Fibroblast of the aortic adventitia (primary cell): ENCODE data around the gene C20orf204. TPM values are rescaled to one million over a fixed set of nuclear protein-coding genes. Genes with fewer than 3 reads are reported as not detected.

Source experiments
- DNase-seq: peaks from one replicate; pipeline ENCODE4 v3.0.0-alpha.2; 2010; ENCODE audit warnings: low read depth
- H3K4me3 ChIP-seq: 2 replicates; pipeline ENCODE4 v1.5.1; 2011; ENCODE audit warnings: low read depth, mild to moderate bottlenecking, control low read depth, low read length, moderate library complexity
- total RNA-seq: library from RNA; depleted of rRNA; stranded (reverse); fragments of >200 nt; gene quantifications from 2 replicates; pipeline ENCODE4 v1.2.3, GENCODE V29; 2012; ENCODE audit warnings: low replicate concordance
- TF ChIP-seq, protein P1 (sequence below): IDR thresholded peaks from 2 replicates; pipeline ENCODE4 v1.5.1; 2011; ENCODE audit warnings: mild to moderate bottlenecking, low read length, control low read depth, inconsistent platforms; ENCODE audit not compliant: insufficient read depth

C20orf204 gene
- total RNA-seq, 1 donor: 1.6 TPM

DNA sequence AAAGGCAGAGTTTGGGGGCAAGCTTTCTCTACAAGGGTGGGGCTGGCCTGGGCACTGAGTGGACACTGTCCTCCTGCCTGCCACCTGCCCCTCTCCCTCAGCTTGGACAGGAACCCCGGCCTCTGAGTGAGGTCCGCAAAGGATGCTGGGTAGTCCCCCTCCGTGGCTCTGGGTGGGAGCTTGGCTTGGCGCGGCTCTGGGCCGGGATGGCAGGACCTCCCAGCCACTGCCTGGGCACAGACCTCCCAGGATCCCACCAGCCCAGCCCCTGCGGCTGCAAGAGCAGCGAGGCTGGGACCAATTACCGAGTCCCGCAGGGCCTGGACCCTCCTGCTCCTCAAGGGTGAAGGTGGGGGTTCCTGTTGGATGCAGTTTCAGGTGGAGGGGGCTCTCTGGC, 16.3 kb downstream of the C20orf204 start:
- TF ChIP-seq, protein P1, sequence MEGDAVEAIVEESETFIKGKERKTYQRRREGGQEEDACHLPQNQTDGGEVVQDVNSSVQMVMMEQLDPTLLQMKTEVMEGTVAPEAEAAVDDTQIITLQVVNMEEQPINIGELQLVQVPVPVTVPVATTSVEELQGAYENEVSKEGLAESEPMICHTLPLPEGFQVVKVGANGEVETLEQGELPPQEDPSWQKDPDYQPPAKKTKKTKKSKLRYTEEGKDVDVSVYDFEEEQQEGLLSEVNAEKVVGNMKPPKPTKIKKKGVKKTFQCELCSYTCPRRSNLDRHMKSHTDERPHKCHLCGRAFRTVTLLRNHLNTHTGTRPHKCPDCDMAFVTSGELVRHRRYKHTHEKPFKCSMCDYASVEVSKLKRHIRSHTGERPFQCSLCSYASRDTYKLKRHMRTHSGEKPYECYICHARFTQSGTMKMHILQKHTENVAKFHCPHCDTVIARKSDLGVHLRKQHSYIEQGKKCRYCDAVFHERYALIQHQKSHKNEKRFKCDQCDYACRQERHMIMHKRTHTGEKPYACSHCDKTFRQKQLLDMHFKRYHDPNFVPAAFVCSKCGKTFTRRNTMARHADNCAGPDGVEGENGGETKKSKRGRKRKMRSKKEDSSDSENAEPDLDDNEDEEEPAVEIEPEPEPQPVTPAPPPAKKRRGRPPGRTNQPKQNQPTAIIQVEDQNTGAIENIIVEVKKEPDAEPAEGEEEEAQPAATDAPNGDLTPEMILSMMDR: no peak
- no peak overlapping the region for H3K4me3 ChIP-seq

DNA sequence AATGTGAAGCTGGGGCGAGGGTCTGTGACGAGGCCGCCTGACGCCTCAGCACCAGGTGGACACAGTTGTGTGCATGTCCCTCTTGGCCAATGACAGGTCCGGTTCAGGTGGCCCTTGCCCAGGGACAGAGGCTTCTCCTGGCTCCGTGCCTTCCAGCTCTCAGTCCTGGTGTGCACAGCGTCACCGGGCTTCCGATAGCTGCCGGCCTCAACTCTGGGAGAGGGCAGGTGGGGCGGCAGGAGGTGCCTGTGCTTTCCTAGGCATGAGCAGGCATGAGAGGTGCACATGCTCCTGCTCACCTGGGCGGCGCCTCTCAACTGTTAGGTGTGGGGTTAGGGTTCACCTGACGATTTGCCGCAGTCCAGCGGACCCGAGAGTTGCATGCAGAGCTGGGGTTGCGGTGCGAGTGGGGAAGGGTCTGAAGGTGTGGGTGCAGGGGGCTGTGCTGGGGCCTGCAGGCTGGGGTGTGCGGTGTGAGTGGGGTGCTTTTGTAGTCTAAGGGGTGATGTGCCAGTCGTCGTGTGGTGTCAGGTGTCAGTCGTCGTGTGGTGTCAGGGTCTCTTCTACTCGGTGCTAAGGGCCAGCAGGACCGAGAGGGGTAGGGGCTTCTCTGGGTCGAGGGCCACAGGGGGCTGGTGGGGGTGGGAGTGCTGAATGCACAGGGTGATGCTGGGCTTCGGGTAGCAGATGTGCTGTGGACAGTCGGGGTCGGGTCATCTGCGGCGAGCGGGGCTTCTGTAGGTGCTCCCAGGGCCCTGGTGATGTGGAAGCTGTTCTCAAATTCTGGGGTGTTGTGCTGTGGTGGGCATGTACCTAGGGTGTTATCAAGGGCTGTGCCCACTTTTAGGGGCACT, 17.2 kb downstream of the C20orf204 start:
- H3K4me3 ChIP-seq: no peak overlapping the region
- TF ChIP-seq, protein P1: no peak
- DNase-seq: no peak

More for the DNA sequence above, 16.3 kb downstream of the C20orf204 start:
- DNase-seq: no peak

DNA sequence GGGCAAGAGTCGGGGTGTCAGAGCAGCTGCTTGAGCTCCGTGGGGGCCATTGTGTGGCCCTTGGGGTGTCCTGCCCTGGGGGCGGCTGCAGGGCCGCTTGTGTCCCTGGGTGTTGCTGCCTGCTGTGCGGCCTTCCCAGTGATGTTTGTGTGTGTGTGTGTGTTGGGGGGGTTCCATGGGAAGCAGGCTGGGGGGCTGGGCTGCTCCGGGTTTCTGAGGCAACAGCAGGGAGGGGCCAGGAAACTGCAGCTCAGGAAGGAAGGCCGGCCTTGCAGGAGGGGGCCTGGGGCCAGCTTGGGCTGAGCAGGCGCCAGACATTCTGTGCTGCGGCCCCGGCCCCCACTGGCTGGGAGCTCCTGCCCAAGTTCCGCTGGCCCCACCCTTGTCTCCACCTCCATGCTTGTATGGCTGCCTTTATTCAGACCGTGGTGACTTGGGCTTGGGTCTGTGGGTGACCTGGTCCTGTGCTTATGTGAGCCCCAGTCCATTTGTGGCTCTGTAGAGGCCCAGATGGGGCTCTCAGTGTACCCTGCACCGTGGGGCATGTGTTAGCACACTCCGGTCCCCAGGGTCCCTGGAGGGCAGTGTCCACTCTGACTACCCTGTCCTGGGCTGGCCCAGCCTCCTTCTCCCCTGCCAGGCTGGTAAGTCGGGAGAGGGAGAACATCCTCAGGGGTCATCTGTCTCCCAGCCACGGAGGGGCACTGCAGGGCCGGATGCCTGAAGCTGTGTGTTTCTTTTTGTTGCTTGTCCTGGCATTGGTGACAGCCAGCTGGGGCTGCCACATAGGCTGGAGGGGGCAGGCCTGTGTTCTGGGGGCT, 18.1 kb downstream of the C20orf204 start:
- peak overlapping the region; percentile 10 for H3K4me3 ChIP-seq
- peak; percentile 67 for DNase-seq
- TF ChIP-seq, protein P1: peak; percentile 22

DNA sequence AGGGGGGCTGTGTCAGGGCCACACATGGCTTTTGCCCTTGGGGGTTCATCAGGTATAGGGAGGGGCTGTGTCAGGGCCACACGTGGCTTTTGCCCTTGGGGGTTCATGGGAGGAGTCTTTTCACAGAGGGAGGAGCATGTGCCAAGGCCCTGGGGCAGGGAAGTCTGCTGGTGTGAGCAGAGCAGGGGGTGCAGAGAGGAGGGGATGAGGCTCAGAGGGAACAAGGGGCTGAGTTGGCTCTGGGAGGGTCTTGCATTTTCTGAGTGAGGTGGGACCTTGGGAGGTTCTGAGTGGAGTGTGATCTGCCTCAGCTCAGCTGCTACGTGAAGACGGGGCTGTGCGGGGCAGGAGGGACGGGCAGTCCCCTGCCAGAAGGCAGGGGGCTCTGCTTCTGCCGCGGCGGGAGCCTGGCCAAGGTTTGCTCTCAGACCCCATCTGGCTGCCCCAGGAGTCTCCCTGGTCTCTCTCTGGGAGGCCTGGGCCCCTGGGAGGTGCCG, 19.5 kb downstream of the C20orf204 start:
- no peak for DNase-seq
- TF ChIP-seq, protein P1: no peak
- no peak overlapping the region for H3K4me3 ChIP-seq

DNA sequence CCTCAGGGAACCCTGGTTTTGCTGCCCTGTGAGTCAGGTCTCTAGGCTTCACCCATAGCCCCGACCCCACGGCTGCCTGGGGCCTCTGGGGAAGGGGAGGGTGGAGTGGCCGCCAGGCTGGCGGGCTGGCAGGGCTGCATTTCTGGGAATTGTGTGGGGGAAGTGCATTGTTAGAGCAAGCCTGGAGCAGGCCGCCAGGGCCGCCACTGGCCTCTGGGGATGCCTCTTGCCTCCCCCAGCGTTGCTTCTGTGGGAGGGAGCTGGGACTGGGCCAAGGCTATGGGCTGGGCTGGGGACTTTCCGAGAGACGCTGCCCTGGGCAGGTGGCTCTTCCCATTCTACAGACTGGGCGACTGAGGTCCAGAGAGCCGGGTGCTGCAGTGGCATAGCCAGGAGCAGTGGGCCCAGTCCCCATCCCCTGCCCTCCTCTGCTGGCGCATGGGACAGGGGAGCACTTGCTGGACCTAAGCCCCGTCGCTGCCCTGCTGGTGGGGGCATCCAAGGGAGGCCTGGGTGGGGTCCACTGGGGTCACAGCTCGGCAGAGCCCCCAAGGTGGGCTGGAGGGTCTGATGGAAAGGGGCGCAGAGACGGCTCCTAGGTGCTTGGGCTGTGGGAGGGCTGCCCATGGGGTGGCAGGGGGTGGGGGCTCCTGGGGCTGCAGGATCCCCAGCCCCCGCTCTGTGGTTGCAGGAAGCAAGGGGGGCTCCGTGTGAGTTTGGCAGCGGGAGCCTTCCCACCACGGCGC, 20.1 kb downstream of the C20orf204 start:
- peak; percentile 47 for DNase-seq
- TF ChIP-seq, protein P1: no peak
- H3K4me3 ChIP-seq: no peak overlapping the region

DNA sequence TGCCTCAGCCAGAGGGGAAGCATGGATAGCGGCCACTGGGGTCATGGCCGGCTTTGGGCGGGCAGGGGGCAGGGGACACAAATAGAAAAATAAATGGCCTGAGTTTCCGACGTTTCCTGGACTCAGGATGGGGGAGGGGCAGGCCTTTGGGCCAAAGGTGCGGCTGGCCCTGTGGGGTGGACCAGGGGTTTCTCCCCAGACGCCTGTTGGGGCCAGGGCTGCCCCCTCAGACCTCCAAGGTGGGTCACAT, 20.6 kb downstream of the C20orf204 start:
- no peak for DNase-seq
- no peak overlapping the region for H3K4me3 ChIP-seq
- TF ChIP-seq, protein P1: no peak
